SU-DHL-6 (cell line): Measurements from ENCODE around the gene FYB1.

Experiments
- EZH2phosphoT487 ChIP-seq: fragments of 200-600 bp; sonication (generic), shearing (Covaris generic); conservative IDR thresholded peaks from 2 replicates; pipeline ENCODE4 v1.6.1; 2018; ENCODE audit warnings: mild to moderate bottlenecking, antibody characterized with exemption, low read length, moderate library complexity, mixed read lengths
- TF ChIP-seq, protein P1 (sequence below): fragments of 200-600 bp; sonication (generic); IDR thresholded peaks from one replicate; pipeline ENCODE4 v1.5.1; 2017; ENCODE audit warnings: antibody characterized with exemption, mild to moderate bottlenecking, low read length, moderate library complexity; ENCODE audit not compliant: insufficient read depth, poor library complexity, severe bottlenecking

DNA sequence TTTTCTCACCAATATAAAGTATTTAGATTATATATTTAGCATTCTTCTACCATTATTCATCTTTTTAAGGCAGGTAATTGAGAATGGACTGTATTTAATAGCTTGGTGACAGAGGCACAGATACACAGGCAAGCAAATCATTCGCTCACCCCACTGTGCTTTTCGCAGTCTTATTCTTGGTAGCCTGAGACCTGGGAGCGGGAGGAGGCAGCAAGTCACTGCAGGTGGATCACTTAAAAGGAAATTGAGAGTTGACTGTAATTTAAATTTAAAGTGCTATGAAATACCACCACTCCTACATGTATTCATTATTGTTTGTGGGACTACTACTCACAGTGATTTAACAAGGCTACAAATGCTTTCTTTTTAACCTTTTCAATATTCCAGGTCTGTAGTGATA lies 154.9 kb downstream of the FYB1 start:
- TF ChIP-seq, protein P1, sequence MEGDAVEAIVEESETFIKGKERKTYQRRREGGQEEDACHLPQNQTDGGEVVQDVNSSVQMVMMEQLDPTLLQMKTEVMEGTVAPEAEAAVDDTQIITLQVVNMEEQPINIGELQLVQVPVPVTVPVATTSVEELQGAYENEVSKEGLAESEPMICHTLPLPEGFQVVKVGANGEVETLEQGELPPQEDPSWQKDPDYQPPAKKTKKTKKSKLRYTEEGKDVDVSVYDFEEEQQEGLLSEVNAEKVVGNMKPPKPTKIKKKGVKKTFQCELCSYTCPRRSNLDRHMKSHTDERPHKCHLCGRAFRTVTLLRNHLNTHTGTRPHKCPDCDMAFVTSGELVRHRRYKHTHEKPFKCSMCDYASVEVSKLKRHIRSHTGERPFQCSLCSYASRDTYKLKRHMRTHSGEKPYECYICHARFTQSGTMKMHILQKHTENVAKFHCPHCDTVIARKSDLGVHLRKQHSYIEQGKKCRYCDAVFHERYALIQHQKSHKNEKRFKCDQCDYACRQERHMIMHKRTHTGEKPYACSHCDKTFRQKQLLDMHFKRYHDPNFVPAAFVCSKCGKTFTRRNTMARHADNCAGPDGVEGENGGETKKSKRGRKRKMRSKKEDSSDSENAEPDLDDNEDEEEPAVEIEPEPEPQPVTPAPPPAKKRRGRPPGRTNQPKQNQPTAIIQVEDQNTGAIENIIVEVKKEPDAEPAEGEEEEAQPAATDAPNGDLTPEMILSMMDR = no peak
- TF ChIP-seq EZH2phosphoT487 = no peak
